ENCODE results near the gene PRKAA2.

DNA sequence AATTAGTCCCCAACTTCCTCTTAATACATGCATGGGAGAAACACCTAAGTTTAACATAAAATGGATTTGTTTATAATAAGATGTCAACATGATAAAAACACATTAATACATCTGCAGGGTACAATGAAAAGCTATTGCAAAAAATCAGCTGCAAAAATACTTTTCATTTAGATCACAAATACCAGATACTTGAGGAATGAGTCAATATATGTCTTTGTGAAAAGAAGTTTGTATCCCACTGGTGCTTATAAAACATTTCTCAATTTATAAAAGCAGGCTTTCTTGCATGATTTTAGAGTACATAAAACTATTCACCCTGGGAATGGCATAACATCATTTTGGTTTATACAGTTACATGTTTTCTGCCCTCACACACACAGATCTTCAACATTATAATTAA, 18.6 kb upstream of the PRKAA2 start:
- TF ChIP-seq, protein P1, sequence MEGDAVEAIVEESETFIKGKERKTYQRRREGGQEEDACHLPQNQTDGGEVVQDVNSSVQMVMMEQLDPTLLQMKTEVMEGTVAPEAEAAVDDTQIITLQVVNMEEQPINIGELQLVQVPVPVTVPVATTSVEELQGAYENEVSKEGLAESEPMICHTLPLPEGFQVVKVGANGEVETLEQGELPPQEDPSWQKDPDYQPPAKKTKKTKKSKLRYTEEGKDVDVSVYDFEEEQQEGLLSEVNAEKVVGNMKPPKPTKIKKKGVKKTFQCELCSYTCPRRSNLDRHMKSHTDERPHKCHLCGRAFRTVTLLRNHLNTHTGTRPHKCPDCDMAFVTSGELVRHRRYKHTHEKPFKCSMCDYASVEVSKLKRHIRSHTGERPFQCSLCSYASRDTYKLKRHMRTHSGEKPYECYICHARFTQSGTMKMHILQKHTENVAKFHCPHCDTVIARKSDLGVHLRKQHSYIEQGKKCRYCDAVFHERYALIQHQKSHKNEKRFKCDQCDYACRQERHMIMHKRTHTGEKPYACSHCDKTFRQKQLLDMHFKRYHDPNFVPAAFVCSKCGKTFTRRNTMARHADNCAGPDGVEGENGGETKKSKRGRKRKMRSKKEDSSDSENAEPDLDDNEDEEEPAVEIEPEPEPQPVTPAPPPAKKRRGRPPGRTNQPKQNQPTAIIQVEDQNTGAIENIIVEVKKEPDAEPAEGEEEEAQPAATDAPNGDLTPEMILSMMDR (IDR thresholded peaks at IDR 0.05): no peak
- TF ChIP-seq POLR2A (IDR thresholded peaks at IDR 0.05): no peak

Measured in testis (tissue), 2 donors.